Adipocyte (in vitro differentiated cells): ENCODE results near the gene WDR54.
A peak's percentile ranks its signal among the peaks of the same experiment; 100 is the strongest.

ENCODE experiments used
- DNase-seq: peaks from one replicate; pipeline ENCODE4 v3.0.0-alpha.2; 2015; ENCODE audit warnings: low read depth
- H3K27me3 ChIP-seq: replicated peaks from 2 replicates; pipeline ENCODE4 v1.7.0; 2013; ENCODE audit warnings: mild to moderate bottlenecking, low read length, moderate library complexity; ENCODE audit not compliant: control insufficient read depth, insufficient read depth
- H3K36me3 ChIP-seq: 2 replicates; pipeline ENCODE4 v1.7.0; 2013; ENCODE audit warnings: low read length, mild to moderate bottlenecking, moderate library complexity; ENCODE audit not compliant: control insufficient read depth, insufficient read depth, severe bottlenecking
- H3K4me1 ChIP-seq: 2 replicates; pipeline ENCODE4 v1.7.0; 2013; ENCODE audit warnings: mild to moderate bottlenecking, low read length, moderate library complexity; ENCODE audit not compliant: control insufficient read depth, insufficient read depth
- H3K4me3 ChIP-seq: 2 replicates; pipeline ENCODE4 v1.7.0; 2013; ENCODE audit warnings: mild to moderate bottlenecking, low read length, moderate library complexity
- H3K9ac ChIP-seq: 2 replicates; pipeline ENCODE4 v1.7.0; 2013; ENCODE audit warnings: mild to moderate bottlenecking, low read length, moderate library complexity
- H3K9me3 ChIP-seq: 2 replicates; pipeline ENCODE4 v1.7.0; 2013; ENCODE audit warnings: mild to moderate bottlenecking, low read length, moderate library complexity; ENCODE audit not compliant: control insufficient read depth

The WDR54 gene

DNA sequence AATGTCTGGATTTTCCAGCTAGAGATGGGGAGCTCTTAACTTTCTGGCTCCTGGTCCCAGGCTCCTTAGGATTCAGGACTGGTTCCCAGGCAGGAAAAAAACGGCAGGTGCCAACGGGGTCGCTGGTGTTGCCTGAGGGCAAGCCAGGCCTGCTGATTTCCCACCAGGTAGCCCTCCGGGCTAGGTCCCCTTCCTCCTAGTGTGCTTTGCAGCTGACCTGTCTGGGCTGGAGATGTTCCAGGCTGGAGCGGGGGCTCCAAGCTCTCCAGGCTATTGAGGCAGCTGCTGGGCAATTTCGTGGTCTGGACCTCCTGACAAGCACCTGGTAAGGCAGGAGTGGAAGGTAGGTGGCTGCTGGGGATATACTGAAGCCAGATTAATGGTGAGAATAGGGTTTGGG lies 53.0 kb downstream of the WDR54 start:
- Histone ChIP-seq H3K36me3 (peaks cover 29% of the 10 kb centered on the region), H3K27me3 (no peaks in the 10 kb centered on the region), H3K9ac (no peak overlapping the region), H3K9me3 (no peaks in the 10 kb centered on the region), H3K4me3 (no peak overlapping the region), H3K4me1 (peaks cover 13% of the 10 kb centered on the region)
- no peak for DNase-seq

DNA sequence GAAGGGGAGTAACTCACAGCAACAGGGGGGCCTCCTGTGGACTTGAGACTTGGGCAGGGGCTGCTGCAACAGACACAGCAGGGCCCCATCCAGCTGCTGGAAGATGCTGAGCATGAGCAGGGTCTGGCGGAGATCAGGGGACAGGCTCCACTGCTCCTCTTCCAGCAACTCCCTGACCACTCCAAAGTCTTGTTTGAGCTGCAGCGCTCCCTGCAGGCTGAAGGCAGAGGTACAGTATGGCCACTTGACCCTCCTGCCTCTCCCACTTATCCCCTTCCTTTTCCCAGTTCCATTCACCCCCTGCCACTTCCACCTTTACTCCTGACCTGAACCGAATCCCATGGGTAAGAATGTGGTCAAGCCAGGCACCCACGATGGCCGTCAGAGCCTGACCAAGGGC lies 53.4 kb downstream of the WDR54 start:
- Histone ChIP-seq H3K9me3 (no peaks in the 10 kb centered on the region), H3K4me3 (no peak overlapping the region), H3K4me1 (peaks cover 13% of the 10 kb centered on the region), H3K36me3 (peaks cover 33% of the 10 kb centered on the region), H3K27me3 (no peaks in the 10 kb centered on the region), H3K9ac (no peak overlapping the region)
- DNase-seq, result peak; percentile 25
